Neural crest cell (in vitro differentiated cells): ENCODE results near the gene SIRPB1. TPM values are rescaled to one million over a fixed set of nuclear protein-coding genes. Genes with fewer than 3 reads are reported as not detected.

Experiments
- DNase-seq: peaks from one replicate; pipeline ENCODE4 v3.0.0; 2021; ENCODE audit warnings: low read depth, mixed read lengths, low spot score
- H3K27ac Mint-ChIP-seq: one replicate; pipeline ENCODE4 v1.8.0; 2021; ENCODE audit warnings: mild to moderate bottlenecking, mixed read lengths; ENCODE audit not compliant: unreplicated experiment
- H3K27me3 Mint-ChIP-seq: 2 replicates; pipeline ENCODE4 v1.8.0; 2021; ENCODE audit warnings: low read depth, mild to moderate bottlenecking, mixed read lengths
- H3K36me3 Mint-ChIP-seq: 2 replicates; pipeline ENCODE4 v1.8.0; 2021; ENCODE audit warnings: low read depth, mild to moderate bottlenecking, mixed read lengths
- H3K4me1 Mint-ChIP-seq: 2 replicates; pipeline ENCODE4 v1.8.0; 2021; ENCODE audit warnings: mixed read lengths
- H3K4me3 Mint-ChIP-seq: one replicate; pipeline ENCODE4 v1.8.0; 2021; ENCODE audit warnings: mild to moderate bottlenecking, mixed read lengths
- H3K9me3 Mint-ChIP-seq: 2 replicates; pipeline ENCODE4 v1.8.0; 2021; ENCODE audit warnings: mixed read lengths
- total RNA-seq: library from RNA; stranded (reverse); gene quantifications from 2 replicates; pipeline ENCODE4 v1.2.1, GENCODE V29; 2021
- TF ChIP-seq, protein P1 (sequence below): fragments of 200-600 bp; sonication (generic); conservative IDR thresholded peaks from 2 replicates; pipeline ENCODE4 v1.5.0; 2021; ENCODE audit warnings: antibody characterized with exemption, mild to moderate bottlenecking

Gene SIRPB1
- total RNA-seq, 1 donor from 2014 or later: 0.77 TPM

DNA sequence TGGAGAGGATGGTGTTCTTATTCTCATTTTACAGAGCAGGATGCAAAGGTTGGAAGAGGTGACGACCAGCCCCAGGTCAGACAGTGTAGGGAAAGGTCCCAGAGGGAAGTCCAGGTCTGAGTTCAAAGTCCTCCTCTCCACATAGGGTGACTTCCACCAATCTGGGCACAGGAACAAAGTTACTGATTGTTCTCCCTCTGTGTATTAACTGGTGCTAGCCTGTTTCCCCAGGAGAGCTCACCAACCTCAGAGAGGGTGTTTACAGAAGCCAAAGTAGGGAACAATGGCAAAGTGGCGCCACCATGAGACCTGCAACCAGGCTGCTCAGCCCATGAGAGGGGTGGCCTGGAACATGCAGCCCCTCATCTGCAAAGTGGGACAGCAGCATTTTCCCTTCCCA lies 16.8 kb upstream of the SIRPB1 start:
- Mint-ChIP-seq H3K27ac (no peak overlapping the region), H3K36me3 (no peaks in the 10 kb centered on the region), H3K9me3 (peaks cover 2% of the 10 kb centered on the region), H3K27me3 (peaks cover 25% of the 10 kb centered on the region), H3K4me1 (no peaks in the 10 kb centered on the region), H3K4me3 (no peak overlapping the region)
- no peak for DNase-seq
- TF ChIP-seq, protein P1, sequence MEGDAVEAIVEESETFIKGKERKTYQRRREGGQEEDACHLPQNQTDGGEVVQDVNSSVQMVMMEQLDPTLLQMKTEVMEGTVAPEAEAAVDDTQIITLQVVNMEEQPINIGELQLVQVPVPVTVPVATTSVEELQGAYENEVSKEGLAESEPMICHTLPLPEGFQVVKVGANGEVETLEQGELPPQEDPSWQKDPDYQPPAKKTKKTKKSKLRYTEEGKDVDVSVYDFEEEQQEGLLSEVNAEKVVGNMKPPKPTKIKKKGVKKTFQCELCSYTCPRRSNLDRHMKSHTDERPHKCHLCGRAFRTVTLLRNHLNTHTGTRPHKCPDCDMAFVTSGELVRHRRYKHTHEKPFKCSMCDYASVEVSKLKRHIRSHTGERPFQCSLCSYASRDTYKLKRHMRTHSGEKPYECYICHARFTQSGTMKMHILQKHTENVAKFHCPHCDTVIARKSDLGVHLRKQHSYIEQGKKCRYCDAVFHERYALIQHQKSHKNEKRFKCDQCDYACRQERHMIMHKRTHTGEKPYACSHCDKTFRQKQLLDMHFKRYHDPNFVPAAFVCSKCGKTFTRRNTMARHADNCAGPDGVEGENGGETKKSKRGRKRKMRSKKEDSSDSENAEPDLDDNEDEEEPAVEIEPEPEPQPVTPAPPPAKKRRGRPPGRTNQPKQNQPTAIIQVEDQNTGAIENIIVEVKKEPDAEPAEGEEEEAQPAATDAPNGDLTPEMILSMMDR: no peak

- Mint-ChIP-seq H3K27ac (no peak overlapping the region), H3K4me3 (no peak overlapping the region), H3K4me1 (no peaks in the 10 kb centered on the region), H3K27me3 (peaks cover 21% of the 10 kb centered on the region), H3K36me3 (no peaks in the 10 kb centered on the region), H3K9me3 (peaks cover 2% of the 10 kb centered on the region)
- DNase-seq: no peak
- TF ChIP-seq, protein P1: no peak
These were observed 15.6 kb upstream of the SIRPB1 start for GRCh38 chr20:1635291-1635979.

DNA sequence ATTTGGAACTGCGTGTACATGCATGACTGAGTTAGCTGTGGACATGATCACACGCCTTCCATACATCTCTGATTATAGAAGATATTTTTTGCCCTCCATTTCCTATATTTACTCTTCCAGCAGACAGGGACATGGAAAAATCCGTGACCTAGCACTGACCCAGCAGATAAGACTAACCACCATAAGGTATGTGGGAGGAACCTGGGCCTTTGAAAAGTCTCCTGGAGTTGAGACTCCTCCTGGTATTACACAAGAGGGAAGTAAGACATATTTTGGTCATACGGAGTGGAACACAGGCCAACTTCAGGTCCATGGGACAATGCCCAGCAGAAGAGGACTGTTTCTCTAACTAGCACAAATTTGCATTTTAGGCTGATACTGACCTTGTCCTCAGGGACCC lies 13.7 kb upstream of the SIRPB1 start:
- TF ChIP-seq, protein P1: no peak
- Mint-ChIP-seq H3K4me3 (no peak overlapping the region), H3K36me3 (no peaks in the 10 kb centered on the region), H3K9me3 (peaks cover 2% of the 10 kb centered on the region), H3K27me3 (peaks cover 17% of the 10 kb centered on the region), H3K27ac (no peak overlapping the region), H3K4me1 (no peaks in the 10 kb centered on the region)
- no peak for DNase-seq

DNA sequence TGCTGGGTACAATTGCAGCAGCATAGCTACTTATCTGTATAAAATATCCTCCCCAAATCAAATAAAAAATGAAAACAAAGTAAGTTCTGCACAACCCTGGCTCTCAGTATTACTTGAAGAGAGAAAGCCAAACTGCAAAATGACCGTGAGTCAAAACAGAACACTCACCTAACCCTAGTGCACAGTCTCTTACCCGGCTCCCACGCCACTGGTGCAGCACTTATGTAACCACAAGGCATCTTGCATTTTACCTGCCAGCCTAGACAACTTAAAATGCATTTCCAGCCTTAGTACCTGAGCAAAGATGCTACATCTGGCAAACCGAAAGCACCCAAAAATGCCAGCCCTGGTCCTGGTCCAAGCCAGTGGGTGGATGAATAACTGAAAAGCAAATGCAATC lies 12.4 kb upstream of the SIRPB1 start:
- Mint-ChIP-seq H3K4me3 (no peak overlapping the region), H3K27ac (no peak overlapping the region), H3K4me1 (no peaks in the 10 kb centered on the region), H3K27me3 (peaks cover 24% of the 10 kb centered on the region), H3K36me3 (no peaks in the 10 kb centered on the region), H3K9me3 (peaks cover 2% of the 10 kb centered on the region)
- no peak for DNase-seq
- TF ChIP-seq, protein P1: no peak

DNA sequence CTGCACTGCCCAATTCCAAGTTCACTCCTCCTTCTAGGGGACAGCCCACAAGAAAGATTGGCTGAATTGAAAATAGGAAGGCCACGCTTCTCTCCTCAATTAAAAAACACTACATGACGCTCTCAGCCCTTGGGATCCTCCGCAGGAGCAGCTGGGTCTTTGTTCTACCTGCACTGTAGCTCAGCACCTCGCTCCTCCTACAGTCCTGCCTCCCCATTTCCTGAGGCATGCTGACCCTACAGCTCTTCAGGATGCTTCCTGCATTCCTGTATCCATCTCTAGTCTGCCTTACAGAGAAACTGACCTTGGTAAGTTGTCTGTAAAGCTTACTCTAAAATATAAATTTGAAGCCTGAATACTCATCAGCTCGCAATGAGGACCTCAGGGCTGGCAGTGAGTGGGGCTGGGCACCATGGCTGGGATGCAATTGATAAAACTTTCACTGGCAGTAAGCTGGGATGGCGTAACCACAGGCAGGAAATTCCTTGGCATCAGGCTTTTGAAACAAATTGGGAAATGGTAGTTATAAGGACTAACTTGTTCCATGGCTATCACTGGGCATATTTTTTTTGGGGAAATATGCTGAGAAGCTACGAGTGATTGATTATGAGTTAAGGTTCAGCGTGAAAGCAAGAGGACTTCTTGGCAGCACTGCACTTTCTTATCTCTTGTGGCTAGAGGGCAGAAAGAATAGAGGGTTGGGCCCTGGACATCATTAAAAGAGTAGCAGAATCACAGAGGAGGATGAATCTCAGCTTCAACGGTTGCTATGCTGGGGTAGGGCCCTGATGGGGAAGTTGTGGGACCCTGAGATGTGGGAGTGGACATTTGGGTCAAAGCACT lies 11.7 kb upstream of the SIRPB1 start:
- H3K4me3 Mint-ChIP-seq: no peak overlapping the region
- peaks cover 2% of the 10 kb centered on the region for H3K9me3 Mint-ChIP-seq
- no peaks in the 10 kb centered on the region for H3K4me1 Mint-ChIP-seq
- TF ChIP-seq, protein P1: no peak
- H3K27me3 Mint-ChIP-seq: peaks cover 22% of the 10 kb centered on the region
- no peak for DNase-seq
- no peak overlapping the region for H3K27ac Mint-ChIP-seq
- H3K36me3 Mint-ChIP-seq: no peaks in the 10 kb centered on the region
